ENCODE results near the gene SLMAP.

Gene SLMAP

GRCh38 chr3:57939775-57940174, 183.7 kb downstream of the SLMAP start:
- ChIA-PET CTCF (interaction anchor here (1.0 kb wide), 2 partner anchors 12 to 13 kb away, joined by 3 to 4 read pairs; no protein-coding TSS in a partner anchor), POLR2A (no interaction called here)
- TF ChIP-seq CTCF (IDR thresholded peaks at IDR 0.05; ENCODE audit: insufficient read depth, low read length, missing control alignments): no peak
- no peak for DNase-seq (ENCODE audit: low read depth, low spot score)
- no peak overlapping the region for H3K4me3 ChIP-seq (ENCODE audit: low read depth, low read length)

GRCh38 chr3:57942388-57942787, 186.3 kb downstream of the SLMAP start:
- TF ChIP-seq CTCF (IDR thresholded peaks at IDR 0.05; ENCODE audit: insufficient read depth, low read length, missing control alignments): no peak
- DNase-seq (ENCODE audit: low read depth, low spot score): no peak
- CTCF ChIA-PET: no interaction called here
- H3K4me3 ChIP-seq (ENCODE audit: low read depth, low read length): no peak overlapping the region
- POLR2A ChIA-PET: no interaction called here

- no peak for DNase-seq (ENCODE audit: low read depth, low spot score)
- TF ChIP-seq CTCF (IDR thresholded peaks at IDR 0.05; ENCODE audit: insufficient read depth, low read length, missing control alignments): no peak
- CTCF ChIA-PET: no interaction called here
- POLR2A ChIA-PET: no interaction called here
- H3K4me3 ChIP-seq (ENCODE audit: low read depth, low read length): no peak overlapping the region
These were observed 186.8 kb downstream of the SLMAP start for GRCh38 chr3:57942872-57943283.

- CTCF ChIA-PET: no interaction called here
These were observed 187.7 kb downstream of the SLMAP start for GRCh38 chr3:57943525-57944495.

GRCh38 chr3:57946970-57947381, 190.9 kb downstream of the SLMAP start:
- POLR2A ChIA-PET: no interaction called here
- no peak for TF ChIP-seq CTCF (IDR thresholded peaks at IDR 0.05; ENCODE audit: insufficient read depth, low read length, missing control alignments)
- no peak overlapping the region for H3K4me3 ChIP-seq (ENCODE audit: low read depth, low read length)
- CTCF ChIA-PET: interaction anchor here (1.1 to 1.3 kb wide), 2 partner anchors 10 to 15 kb away, joined by 3 read pairs; no protein-coding TSS in a partner anchor
- DNase-seq (ENCODE audit: low read depth, low spot score): no peak

More at GRCh38 chr3:57943525-57944495, 187.7 kb downstream of the SLMAP start:
- no peak for TF ChIP-seq CTCF (IDR thresholded peaks at IDR 0.05; ENCODE audit: insufficient read depth, low read length, missing control alignments)
- no peak overlapping the region for H3K4me3 ChIP-seq (ENCODE audit: low read depth, low read length)
- POLR2A ChIA-PET: no interaction called here
- DNase-seq (ENCODE audit: low read depth, low spot score): no peak

GRCh38 chr3:57948080-57948671, 192.1 kb downstream of the SLMAP start:
- no peak for DNase-seq (ENCODE audit: low read depth, low spot score)
- no peak overlapping the region for H3K4me3 ChIP-seq (ENCODE audit: low read depth, low read length)
- CTCF ChIA-PET: interaction anchor here (0.7 to 1.2 kb wide), 4 partner anchors 8 to 229 kb away, joined by 3 read pairs; no protein-coding TSS in a partner anchor
- no peak for TF ChIP-seq CTCF (IDR thresholded peaks at IDR 0.05; ENCODE audit: insufficient read depth, low read length, missing control alignments)
- POLR2A ChIA-PET: no interaction called here
